Upper lobe of left lung (tissue), 4 donors: ENCODE measurements around the gene AOAH.

Source experiments
- POLR2A ChIP-seq, 4 donors: fragments of 450-650 bp; IDR thresholded peaks; one replicate each; pipeline ENCODE4 v1.5.1; 2016 to 2017; ENCODE audit warnings: antibody characterized with exemption in 4 of 4, mild to moderate bottlenecking in 2 of 4
- POLR2AphosphoS5 ChIP-seq, 2 donors: sonication (generic); formaldehyde crosslinking; IDR thresholded peaks; one replicate each; pipeline ENCODE4 v1.5.1; 2017; ENCODE audit warnings: antibody characterized with exemption in 2 of 2
- TF ChIP-seq, protein P1 (sequence below), 6 experiments: fragments of 450-650 bp in 4 of 6; fragments of 200-600 bp in 2 of 6; sonication (generic) in 2 of 6; IDR thresholded peaks; one replicate each; pipeline ENCODE4 v1.5.1; 2016 to 2019; ENCODE audit warnings: antibody characterized with exemption in 6 of 6

DNA sequence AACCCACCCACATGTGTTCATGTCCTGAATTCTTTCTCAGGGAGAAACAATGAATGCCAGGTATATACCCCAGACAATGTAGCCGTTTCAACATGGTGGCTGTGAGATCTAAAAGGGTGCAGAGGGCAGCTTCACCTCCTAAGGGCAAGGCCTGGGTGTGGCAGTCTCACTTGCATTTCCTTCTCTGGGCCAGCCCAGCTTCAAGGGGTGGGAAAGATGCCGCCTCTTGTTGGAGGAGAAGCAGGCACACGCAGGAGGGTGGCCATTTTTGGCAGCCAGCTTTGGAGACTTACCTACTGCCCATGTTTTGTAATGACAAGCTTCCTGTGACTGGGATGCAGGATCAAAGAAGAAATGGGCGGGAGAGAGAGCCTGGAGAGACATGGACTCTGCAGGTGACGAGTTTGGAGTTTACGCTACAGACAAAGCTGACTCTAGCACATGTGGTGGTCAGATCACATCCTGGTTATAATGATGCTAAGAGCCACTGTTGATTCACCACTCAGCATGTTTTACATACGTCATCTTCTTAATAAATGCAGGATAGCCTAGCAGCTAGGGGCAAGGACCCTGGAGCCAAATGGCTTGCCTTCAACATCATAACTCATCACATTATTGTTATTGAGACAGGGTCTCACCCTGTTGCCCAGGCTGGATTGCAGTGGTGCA, 218.0 kb downstream of the AOAH start:
- TF ChIP-seq, protein P1, sequence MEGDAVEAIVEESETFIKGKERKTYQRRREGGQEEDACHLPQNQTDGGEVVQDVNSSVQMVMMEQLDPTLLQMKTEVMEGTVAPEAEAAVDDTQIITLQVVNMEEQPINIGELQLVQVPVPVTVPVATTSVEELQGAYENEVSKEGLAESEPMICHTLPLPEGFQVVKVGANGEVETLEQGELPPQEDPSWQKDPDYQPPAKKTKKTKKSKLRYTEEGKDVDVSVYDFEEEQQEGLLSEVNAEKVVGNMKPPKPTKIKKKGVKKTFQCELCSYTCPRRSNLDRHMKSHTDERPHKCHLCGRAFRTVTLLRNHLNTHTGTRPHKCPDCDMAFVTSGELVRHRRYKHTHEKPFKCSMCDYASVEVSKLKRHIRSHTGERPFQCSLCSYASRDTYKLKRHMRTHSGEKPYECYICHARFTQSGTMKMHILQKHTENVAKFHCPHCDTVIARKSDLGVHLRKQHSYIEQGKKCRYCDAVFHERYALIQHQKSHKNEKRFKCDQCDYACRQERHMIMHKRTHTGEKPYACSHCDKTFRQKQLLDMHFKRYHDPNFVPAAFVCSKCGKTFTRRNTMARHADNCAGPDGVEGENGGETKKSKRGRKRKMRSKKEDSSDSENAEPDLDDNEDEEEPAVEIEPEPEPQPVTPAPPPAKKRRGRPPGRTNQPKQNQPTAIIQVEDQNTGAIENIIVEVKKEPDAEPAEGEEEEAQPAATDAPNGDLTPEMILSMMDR (IDR thresholded peaks at IDR 0.05) = no peak
- no peak for TF ChIP-seq POLR2A (IDR thresholded peaks at IDR 0.05)
- TF ChIP-seq POLR2AphosphoS5 (IDR thresholded peaks at IDR 0.05) = no peak
